Measurements from ENCODE around the gene CIB1. TPM values are rescaled to one million over a fixed set of nuclear protein-coding genes. Genes with fewer than 3 reads are reported as not detected.

Gene CIB1
- total and polyA plus RNA-seq, 10 of the 15 experiments (the other 5 are each of a cell fraction or from before 2014, with no cell fraction given), result 10.8 to 155 (median 81.9) TPM

GRCh38 chr15:90191794-90192509, 41.8 kb downstream of the CIB1 start (continued):
- peak; percentile 56; the same call in 1 of the 2 replicates for TF ChIP-seq TCF3 (IDR thresholded peaks at IDR 0.05; ENCODE audit: borderline replicate concordance, insufficient read depth, low read depth, low read length)
- TF ChIP-seq BHLHE40 (IDR thresholded peaks at IDR 0.05; ENCODE audit: borderline replicate concordance in 1 of 2, low read depth in 2 of 2, low read length in 1 of 2), result peak; percentile 5 to 41; a peak in 1 of 4 replicates
- no peak for TF ChIP-seq ATF7 (IDR thresholded peaks at IDR 0.05; ENCODE audit: low read depth)
- TF ChIP-seq, protein P1, sequence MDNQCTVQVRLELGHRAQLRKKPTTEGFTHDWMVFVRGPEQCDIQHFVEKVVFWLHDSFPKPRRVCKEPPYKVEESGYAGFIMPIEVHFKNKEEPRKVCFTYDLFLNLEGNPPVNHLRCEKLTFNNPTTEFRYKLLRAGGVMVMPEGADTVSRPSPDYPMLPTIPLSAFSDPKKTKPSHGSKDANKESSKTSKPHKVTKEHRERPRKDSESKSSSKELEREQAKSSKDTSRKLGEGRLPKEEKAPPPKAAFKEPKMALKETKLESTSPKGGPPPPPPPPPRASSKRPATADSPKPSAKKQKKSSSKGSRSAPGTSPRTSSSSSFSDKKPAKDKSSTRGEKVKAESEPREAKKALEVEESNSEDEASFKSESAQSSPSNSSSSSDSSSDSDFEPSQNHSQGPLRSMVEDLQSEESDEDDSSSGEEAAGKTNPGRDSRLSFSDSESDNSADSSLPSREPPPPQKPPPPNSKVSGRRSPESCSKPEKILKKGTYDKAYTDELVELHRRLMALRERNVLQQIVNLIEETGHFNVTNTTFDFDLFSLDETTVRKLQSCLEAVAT (IDR thresholded peaks at IDR 0.05), result no peak
- no peak for TF ChIP-seq RFX5 (IDR thresholded peaks at IDR 0.05; ENCODE audit: low read depth, low read length)
- peak; percentile 42; the same call in 1 of the 2 replicates for TF ChIP-seq SPI1 (IDR thresholded peaks at IDR 0.05; ENCODE audit: borderline replicate concordance, insufficient read depth, low read depth, low read length)
- peak; percentile 45; the same call in 1 of the 2 replicates for TF ChIP-seq YY1 (IDR thresholded peaks at IDR 0.05; ENCODE audit: low read depth, low read length)
- TF ChIP-seq NFYB (IDR thresholded peaks at IDR 0.05; ENCODE audit: insufficient read depth, low read depth, low read length), result peak; percentile 83
- no peak for TF ChIP-seq GABPA (IDR thresholded peaks at IDR 0.05; ENCODE audit: low read depth)
- no peak for TF ChIP-seq SUZ12 (IDR thresholded peaks at IDR 0.05; ENCODE audit: unreplicated experiment)
- no peak for TF ChIP-seq TBL1XR1 (IDR thresholded peaks at IDR 0.05; ENCODE audit: low read depth, low read length)
- TF ChIP-seq REST (IDR thresholded peaks at IDR 0.05; ENCODE audit: low read depth, low read length), result no peak
- TF ChIP-seq, protein P2, sequence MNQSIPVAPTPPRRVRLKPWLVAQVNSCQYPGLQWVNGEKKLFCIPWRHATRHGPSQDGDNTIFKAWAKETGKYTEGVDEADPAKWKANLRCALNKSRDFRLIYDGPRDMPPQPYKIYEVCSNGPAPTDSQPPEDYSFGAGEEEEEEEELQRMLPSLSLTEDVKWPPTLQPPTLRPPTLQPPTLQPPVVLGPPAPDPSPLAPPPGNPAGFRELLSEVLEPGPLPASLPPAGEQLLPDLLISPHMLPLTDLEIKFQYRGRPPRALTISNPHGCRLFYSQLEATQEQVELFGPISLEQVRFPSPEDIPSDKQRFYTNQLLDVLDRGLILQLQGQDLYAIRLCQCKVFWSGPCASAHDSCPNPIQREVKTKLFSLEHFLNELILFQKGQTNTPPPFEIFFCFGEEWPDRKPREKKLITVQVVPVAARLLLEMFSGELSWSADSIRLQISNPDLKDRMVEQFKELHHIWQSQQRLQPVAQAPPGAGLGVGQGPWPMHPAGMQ (IDR thresholded peaks at IDR 0.05; ENCODE audit: borderline replicate concordance), result no peak
- TF ChIP-seq POLR2A (IDR thresholded peaks at IDR 0.05; ENCODE audit: low read depth, low read length), result peak; percentile 61
- TF ChIP-seq, protein P3, sequence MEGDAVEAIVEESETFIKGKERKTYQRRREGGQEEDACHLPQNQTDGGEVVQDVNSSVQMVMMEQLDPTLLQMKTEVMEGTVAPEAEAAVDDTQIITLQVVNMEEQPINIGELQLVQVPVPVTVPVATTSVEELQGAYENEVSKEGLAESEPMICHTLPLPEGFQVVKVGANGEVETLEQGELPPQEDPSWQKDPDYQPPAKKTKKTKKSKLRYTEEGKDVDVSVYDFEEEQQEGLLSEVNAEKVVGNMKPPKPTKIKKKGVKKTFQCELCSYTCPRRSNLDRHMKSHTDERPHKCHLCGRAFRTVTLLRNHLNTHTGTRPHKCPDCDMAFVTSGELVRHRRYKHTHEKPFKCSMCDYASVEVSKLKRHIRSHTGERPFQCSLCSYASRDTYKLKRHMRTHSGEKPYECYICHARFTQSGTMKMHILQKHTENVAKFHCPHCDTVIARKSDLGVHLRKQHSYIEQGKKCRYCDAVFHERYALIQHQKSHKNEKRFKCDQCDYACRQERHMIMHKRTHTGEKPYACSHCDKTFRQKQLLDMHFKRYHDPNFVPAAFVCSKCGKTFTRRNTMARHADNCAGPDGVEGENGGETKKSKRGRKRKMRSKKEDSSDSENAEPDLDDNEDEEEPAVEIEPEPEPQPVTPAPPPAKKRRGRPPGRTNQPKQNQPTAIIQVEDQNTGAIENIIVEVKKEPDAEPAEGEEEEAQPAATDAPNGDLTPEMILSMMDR (IDR thresholded peaks at IDR 0.05 in 2 of 3, conservative IDR thresholded peaks at IDR 0.05 in 1 of 3; ENCODE audit: control insufficient read depth in 2 of 3, extremely low read depth in 1 of 3, insufficient read depth in 1 of 3, low read depth in 3 of 3, low read length in 3 of 3), result no peak
- TF ChIP-seq DPF2 (IDR thresholded peaks at IDR 0.05), result 0 out of 2 replicates have a peak, but pooled peaks have one; percentile 53
- TF ChIP-seq SRF (IDR thresholded peaks at IDR 0.05; ENCODE audit: low read depth in 2 of 2, low read length in 2 of 2), result no peak
- TF ChIP-seq IRF4 (IDR thresholded peaks at IDR 0.05; ENCODE audit: low read depth, low read length), result no peak
- TF ChIP-seq, protein P4, sequence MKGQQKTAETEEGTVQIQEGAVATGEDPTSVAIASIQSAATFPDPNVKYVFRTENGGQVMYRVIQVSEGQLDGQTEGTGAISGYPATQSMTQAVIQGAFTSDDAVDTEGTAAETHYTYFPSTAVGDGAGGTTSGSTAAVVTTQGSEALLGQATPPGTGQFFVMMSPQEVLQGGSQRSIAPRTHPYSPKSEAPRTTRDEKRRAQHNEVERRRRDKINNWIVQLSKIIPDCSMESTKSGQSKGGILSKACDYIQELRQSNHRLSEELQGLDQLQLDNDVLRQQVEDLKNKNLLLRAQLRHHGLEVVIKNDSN (IDR thresholded peaks at IDR 0.05; ENCODE audit: borderline replicate concordance, extremely low read length, insufficient read depth, low read depth, low read length), result no peak
